Lower leg skin (tissue), 4 donors: Measurements from ENCODE around the gene ACAT2. TPM values are rescaled to one million over a fixed set of nuclear protein-coding genes. Genes with fewer than 3 reads are reported as not detected.
A peak's percentile ranks its signal among the peaks of the same experiment; 100 is the strongest.
"Not testable (repeated sequence)": the region's sequence is repeated elsewhere in the genome, so short reads cannot be mapped to it uniquely, and the experiment has no call there.

Experiments used
- DNase-seq, 2 donors: peaks; one replicate each; pipeline ENCODE4 v3.0.0-alpha.2; 2019; ENCODE audit warnings: low spot score in 2 of 2
- H3K4me3 ChIP-seq: fragments of 200-600 bp; sonication (generic); 2 replicates; pipeline ENCODE4 v1.5.1; 2017; ENCODE audit warnings: mild to moderate bottlenecking, low read depth; ENCODE audit not compliant: poor library complexity, severe bottlenecking
- CTCF ChIP-seq, 3 donors: fragments of 450-650 bp; IDR thresholded peaks; one replicate each; pipeline ENCODE4 v1.5.1; 2016; ENCODE audit warnings: antibody characterized with exemption in 3 of 3, mild to moderate bottlenecking in 3 of 3, moderate library complexity in 2 of 3
- POLR2A ChIP-seq, 2 donors: fragments of 450-650 bp; IDR thresholded peaks; one replicate each; pipeline ENCODE4 v1.6.1; 2016 to 2017; ENCODE audit warnings: antibody characterized with exemption in 2 of 2, mild to moderate bottlenecking in 1 of 2, moderate library complexity in 1 of 2
- WGBS, 2 donors: methylation state at CpG; one replicate each; pipeline ENCODE4 v1.1.5; 2018; 5-methylcytosine and 5-hydroxymethylcytosine counted together
- intact Hi-C: fragments of 100-400 bp; cut with DNase I; formaldehyde crosslinking; loops from one replicate; pipeline ENCODE4 v1.15.0; 2023; ENCODE audit warnings: low total_unique reads
- total RNA-seq, 4 donors: library from RNA; depleted of rRNA; stranded (reverse); fragments of >200 nt; gene quantifications; one replicate each; pipeline ENCODE4 v1.1.0, GENCODE V29; 2016

The ACAT2 gene
- total RNA-seq, 4 donors from 2014 or later, result 5.4 to 31.5 (median 13.8) TPM

GRCh38 chr6:159788753-159789376 is 27.0 kb downstream of the ACAT2 start:
- WGBS, 2 donors, result 0 to 2% methylated on average over 40 to 58 of the region's 60 CpGs
- DNase-seq, result peak; percentile 39 to 91

GRCh38 chr6:159789377-159790148 is 27.7 kb downstream of the ACAT2 start, which contains the start of gene TCP1:
TCP1 (minus strand) TSS chr6:159789602; CDS start chr6:159789468, 134 bp downstream.
- DNase-seq, result peak; percentile 100
- no peak for TF ChIP-seq CTCF (IDR thresholded peaks at IDR 0.05)
- TF ChIP-seq POLR2A (IDR thresholded peaks at IDR 0.05), result peak in 1 of 2 donors; percentile 96
- intact Hi-C loops, result no loop called here

More at GRCh38 chr6:159788753-159789376, 27.0 kb downstream of the ACAT2 start:
- H3K4me3 ChIP-seq, result peak overlapping the region; percentile 96
- TF ChIP-seq POLR2A (IDR thresholded peaks at IDR 0.05), result no peak
- TF ChIP-seq CTCF (IDR thresholded peaks at IDR 0.05), result no peak
- intact Hi-C loops, result no loop called here

GRCh38 chr6:159790149-159790955 is 28.5 kb downstream of the ACAT2 start, which contains the start of gene MRPL18:
MRPL18 (plus strand) TSS chr6:159790467; CDS start chr6:159790588, 121 bp downstream.
- DNase-seq, result peak; percentile 95 to 99
- H3K4me3 ChIP-seq, result peak within 1 kb of the TSS; percentile 96
- no peak for TF ChIP-seq CTCF (IDR thresholded peaks at IDR 0.05)
- peak in 1 of 2 donors; percentile 26 for TF ChIP-seq POLR2A (IDR thresholded peaks at IDR 0.05)
- 1% methylated on average over 50 to 56 of the region's 56 CpGs for WGBS, 2 donors
- intact Hi-C loops, result no loop called here

More at GRCh38 chr6:159789377-159790148, 27.7 kb downstream of the ACAT2 start, which contains the start of gene TCP1:
- WGBS, 2 donors, result 0% methylated on average over 62 to 64 of the region's 64 CpGs
- H3K4me3 ChIP-seq, result peak within 1 kb of the TSS; percentile 96

- WGBS, 2 donors, result 14 to 15% methylated on average over 18 of the region's 18 CpGs
- intact Hi-C loops, result no loop called here
- no peak for TF ChIP-seq POLR2A (IDR thresholded peaks at IDR 0.05)
- no peak for TF ChIP-seq CTCF (IDR thresholded peaks at IDR 0.05)
- H3K4me3 ChIP-seq, result peak overlapping the region; percentile 36
- DNase-seq, result no peak
Observed at GRCh38 chr6:159790956-159791598, 29.2 kb downstream of the ACAT2 start.

- H3K4me3 ChIP-seq, intact Hi-C loops, DNase-seq: not testable (repeated sequence)
- 58 to 74% methylated on average over 8 of the region's 8 CpGs for WGBS, 2 donors
Observed at GRCh38 chr6:159794976-159795375, 33.1 kb downstream of the ACAT2 start.
